Hematopoietic multipotent progenitor cell (in vitro differentiated cells): ENCODE results near the gene DAP. TPM values are rescaled to one million over a fixed set of nuclear protein-coding genes. Genes with fewer than 3 reads are reported as not detected.
"Not testable (repeated sequence)": the region's sequence is repeated elsewhere in the genome, so short reads cannot be mapped to it uniquely, and the experiment has no call there.

Experiments used
- DNase-seq, 3 donors: peaks; one replicate each; pipeline ENCODE4 v3.0.0-alpha.2; 2011 to 2015; ENCODE audit warnings: low read depth in 2 of 3, low spot score in 2 of 3
- total RNA-seq: library from RNA; depleted of rRNA; stranded (reverse); fragments of >200 nt; gene quantifications from one replicate; pipeline ENCODE4 v1.2.3, GENCODE V29; 2012

The DAP gene
- total RNA-seq, 1 donor = 23.4 TPM

DNA sequence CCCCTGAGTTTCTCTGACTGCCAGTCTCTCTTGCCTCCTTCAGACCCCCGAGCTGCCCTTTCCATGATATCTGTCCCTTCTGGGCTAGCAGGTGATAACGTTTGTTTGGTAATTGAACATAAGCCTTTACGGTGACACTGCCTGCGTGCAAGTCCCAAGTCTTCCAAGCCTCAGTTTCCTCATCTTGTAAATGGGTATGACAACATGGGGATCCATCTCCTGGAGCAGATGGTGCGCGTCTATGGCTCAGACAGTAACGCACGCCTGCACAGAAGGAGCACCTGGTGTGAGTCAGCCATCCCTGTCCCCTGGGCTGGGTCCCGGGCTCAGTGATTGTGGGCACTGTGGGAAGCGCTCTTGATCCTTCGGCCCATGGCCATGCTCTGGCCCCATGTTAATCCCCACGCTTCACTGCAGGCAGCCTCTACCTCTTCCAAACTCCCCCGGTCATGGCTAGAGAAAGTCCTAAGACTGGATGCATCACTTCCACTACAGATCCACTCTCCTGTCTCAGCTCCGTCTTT lies 85.8 kb downstream of the DAP start:
- no peak for DNase-seq

DNA sequence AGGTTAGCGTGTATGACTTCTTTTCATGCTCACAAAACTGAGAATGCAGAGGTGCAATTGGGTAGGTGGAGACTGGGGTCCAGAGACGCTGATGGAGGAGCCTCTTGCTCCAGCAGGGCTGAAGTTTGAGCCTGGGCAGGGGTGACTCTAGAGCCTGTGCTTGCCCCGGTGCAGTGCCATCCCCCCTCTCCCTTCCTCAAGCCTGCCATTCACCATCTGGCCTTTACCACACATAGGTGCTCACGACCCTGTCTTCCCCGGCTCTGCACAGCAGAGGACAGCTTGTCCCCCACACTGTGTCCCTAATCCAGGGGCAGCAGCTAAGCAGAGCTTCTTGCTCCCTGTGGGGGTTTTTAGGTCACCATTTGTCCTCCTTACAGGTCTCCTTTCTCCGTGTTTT lies 86.5 kb downstream of the DAP start:
- DNase-seq = no peak

DNA sequence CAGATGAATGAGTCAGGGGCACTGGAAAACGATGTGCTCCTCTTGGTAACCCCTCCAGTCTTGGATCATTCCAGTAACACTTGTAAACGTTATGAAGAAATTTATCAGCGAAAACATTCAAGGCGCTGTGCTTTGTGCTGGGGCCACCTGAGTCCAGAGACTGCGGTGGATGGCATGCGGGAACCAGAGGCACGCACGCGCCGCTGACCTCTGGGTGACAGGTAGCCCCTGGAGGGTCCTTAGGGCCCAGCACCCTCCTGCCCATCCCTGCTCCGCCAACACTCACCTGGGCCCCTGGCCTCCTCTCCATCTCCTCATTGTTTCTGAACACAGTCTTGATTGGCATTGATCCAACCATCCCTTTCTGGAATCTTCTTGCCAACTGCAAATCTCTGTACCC lies 86.9 kb downstream of the DAP start:
- DNase-seq = no peak

DNA sequence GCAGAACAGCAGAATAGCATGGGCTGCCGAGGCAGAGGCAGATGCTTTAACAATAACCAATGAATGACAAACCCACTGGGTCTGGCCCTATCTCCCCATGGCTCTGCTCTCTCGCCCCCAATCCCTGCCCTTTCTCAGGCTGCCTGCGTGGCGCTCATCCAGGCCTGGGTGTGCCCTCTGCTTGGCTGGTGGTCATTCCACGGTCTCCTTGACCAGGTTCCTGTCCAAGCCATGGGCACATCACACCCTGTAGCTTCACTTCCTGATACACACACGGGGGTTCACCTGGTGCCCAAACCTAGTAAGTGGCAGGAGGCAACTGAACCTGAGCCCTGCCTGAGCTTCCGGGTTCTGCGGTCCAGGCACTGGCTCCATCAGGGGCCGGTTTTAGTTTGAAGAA lies 87.6 kb downstream of the DAP start:
- no peak for DNase-seq

DNA sequence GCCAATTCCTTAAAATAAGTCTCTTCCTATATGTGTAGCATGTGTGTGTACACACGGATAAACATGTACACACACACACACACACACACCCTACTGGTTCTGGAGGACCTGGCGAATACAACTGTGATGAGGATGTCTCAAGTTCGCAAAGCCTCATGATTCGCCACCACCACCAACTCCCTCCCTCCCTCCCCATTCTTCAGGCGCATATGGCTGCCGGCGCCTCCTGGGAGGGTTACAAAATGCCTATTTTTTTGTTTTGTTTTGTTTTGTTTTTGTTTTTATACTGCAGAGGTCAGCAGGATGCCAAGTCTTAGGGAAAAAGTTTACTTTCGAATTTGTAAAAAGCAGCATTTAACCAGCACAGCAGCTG lies 88.0 kb downstream of the DAP start:
- no peak for DNase-seq

DNA sequence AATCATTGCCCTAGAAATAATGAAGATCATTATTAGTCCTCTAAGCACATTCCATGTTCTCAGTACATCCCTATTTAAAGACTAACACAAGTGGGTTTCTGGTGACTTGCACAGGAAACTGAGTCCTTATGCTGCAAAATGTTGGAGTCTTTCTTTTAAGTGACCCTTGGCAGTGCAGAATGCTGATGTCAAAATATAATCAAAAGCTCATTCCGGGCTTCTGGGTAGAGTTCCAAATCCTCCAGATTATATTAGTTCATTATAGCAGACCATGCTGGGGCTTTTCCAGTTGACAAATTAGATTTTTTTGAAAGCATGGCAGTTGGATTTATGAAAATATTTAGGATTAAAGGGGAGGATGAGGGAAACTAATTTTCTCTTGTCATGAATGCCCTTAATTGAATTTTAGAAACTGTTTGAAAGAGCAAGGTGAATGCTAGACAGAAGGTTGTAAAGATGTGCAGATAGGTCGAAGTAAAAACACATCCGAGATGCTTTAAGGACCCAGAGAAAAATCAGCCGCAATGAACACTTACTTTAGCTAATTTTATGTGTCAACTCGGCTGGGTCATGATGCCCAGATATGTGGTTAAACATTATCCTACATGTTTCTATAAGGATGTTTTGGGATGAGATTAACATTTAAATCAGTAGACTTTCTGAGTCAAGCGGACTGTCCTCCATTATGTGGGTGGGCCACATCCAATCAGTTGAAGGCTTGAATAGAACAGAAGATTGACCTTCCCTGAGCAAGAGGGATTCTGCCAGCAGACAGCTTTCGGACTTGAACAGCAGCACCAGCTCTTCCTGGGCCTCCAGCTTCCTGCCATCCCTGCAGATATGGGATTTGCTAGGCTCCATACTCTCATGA lies 88.7 kb downstream of the DAP start:
- DNase-seq = no peak

DNA sequence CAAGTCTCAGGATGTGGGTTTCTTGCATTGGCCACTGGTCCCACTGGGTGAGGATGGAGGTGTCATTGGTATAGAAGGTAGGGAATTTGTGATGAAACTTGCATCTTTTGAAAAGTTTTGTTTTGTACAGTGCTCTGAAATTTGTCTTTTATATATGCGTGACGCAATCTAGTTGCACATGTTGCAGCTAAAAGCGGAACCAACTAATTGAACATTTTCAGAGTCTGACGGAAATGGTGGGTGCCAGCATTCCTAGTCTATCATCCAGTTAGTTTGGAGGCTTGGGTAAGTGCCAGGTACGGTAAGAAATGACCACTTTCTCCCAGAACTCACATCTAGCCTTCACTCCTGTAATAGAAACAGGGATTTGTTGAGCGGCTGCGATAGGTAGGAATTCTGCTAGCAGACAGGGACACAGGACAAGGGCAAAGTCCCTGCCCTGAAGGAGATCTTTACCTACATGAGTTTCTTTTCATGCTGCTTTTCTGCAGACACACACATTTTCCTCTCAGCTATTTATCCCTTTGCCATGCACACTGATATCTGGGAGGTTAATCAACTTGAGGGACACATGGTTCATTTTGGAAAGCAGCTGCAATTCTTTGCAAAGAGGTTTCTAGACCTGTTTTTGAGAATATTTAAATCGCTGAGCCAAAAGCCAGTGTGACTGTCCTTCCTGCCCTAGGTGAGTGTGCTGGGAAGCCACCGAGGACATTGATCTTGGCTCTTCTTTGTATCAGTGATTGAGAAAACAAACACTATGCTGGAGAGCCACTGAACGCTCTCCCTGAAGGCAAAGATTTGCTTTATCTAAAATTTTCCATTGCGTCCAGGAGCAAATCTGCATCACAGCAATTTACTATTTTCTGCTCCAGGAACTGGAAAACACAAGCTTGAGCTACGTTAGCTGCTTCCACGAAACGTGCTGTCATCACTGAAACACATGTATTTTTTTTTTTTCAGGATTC lies 89.7 kb downstream of the DAP start:
- no peak for DNase-seq

DNA sequence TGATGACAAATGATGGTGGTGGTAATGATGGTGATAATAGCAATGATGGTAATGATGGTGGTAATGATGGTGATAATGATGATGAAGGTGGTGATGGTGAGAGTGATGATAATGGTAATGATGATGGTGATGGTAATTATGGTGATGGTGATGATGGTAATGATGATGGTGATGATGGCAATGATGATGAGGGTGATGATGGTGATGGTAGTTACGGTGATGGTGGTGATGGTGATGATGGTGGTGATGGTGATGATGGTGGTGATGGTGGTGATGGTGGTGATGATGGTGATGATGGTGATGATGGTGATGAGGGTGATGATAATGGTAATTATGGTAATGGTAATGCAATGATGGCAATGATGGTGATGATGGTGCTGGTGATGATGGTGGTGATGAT lies 91.1 kb downstream of the DAP start:
- no peak for DNase-seq

DNA sequence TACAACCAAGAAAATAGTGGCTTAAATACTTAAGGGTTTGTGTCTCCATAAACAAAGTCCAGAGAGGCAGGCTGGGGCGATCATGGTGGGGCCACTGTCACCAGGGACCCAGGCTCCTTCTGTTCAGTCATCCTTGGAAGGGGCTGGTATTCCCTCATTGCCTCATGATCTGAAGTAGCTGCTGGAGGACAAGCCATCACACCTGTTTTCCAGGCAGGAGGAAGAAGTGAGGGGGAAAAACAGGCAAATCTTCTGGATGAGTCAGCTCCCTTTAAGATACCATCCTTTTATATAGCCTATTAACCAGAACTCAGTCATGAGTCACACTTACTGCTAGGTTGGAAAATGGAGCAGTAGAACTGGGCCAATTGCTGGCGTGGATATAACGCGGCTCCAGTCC lies 92.3 kb downstream of the DAP start:
- DNase-seq = no peak

DNA sequence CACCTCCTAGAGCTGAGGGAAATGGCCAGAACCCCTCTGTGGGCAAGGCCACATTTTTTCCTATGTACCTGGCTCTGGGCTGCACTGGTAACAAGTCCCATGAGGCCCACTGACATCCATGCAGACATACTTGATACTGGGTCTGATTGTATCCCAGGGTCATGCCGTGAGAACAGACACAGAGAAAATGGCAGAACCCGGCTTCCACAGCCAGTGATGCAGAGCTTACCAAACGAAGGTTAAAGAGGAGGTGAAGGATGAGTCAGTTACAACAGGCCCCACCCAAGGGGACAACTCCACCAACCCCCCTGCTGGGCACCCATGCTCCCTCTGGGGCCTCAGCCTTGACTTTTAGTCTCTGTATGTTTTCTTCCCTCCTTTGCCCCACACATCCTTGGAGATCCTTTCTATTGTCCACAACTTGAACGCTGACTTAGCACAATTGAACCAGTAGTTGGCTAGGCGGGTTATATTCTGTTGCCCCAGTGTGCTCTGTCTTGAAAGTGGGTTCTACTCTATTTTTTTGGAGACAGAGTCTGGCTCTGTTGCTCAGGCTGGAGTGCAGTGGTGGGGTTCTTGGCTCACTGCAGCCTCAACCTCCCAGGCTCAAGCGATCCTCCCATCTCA lies 93.5 kb downstream of the DAP start:
- no peak for DNase-seq

DNA sequence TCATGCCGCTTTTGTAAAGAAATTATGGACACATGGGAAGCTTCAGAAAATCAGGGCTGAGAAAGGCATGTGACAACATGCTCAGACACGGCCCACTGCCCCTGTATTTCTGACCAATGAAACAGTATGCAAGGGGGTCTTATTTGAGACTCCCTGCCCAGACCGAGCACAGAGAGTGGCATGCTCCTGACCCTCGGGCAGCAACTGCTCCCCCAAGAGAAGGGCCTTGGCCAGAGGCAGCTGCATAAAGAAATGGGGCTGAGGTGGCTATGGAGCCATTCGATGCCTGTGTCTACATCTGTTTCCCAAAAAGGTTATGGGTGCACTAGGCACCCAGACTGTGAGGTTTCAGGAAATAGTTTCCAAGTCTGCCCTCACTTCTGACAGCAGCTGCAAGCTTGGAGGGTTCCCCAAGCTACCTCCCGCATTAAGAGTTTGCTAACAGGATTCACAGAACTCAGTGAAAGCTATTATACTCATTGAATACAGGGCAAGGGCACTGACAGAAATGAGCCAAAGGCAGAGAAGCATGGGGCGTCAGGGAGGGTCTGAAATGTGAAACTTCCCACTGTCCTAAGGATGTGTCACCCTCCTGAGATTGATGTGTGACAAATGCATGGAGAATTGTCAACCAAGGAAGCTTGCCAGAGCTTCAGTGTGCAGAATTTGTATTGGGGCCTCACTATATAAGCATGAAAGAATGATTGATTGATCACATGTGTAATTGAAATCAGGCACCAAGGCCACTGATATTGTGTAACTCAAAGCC lies 94.3 kb downstream of the DAP start:
- no peak for DNase-seq

DNA sequence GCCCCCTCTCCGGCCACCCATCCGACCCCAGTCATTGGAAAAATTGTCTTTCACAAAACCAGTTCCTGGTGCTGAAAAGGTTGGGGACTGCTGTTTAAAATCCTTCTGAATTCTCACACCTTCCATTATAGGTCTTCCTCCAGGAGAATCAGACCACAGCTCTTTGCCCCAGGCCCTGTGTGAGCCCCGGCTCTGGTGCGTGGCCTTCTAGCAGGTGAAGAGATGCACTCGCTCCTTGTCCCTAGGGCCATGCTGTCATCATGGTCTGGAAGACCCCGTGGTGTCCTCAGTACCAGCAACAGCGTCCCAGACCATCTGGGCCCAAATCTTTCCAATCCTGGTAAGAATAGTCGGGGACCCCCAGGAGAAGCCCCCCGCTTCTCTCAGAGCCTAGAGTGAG lies 95.2 kb downstream of the DAP start:
- no peak for DNase-seq

DNA sequence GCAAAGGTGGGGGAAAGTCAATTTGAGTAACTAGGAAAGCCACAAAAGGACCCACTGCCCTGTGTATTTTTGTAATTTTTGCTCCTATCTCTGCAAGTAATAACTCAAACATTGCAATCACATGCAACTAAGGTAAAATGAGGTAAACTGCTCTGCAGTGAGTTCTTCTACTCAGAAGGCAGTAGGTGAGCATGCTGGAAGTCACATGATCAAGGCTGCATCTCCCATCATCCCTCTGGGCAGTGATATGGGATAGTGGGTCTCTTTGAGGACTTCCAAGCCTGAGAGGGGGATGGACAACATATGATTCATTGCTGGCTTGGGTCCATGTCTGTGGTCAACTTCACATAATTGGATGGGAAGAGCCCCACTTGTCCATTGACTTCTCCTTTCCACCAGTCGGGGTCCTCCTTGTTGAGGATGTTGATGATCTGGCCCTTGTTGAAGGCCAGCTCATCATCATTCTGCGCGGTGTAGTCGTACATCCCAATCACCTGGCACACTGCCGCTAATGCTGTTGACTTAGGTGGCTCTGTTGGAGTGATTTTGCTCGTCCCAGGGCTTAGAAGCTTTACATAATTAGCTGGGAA lies 96.8 kb downstream of the DAP start:
- DNase-seq = not testable (repeated sequence)

DNA sequence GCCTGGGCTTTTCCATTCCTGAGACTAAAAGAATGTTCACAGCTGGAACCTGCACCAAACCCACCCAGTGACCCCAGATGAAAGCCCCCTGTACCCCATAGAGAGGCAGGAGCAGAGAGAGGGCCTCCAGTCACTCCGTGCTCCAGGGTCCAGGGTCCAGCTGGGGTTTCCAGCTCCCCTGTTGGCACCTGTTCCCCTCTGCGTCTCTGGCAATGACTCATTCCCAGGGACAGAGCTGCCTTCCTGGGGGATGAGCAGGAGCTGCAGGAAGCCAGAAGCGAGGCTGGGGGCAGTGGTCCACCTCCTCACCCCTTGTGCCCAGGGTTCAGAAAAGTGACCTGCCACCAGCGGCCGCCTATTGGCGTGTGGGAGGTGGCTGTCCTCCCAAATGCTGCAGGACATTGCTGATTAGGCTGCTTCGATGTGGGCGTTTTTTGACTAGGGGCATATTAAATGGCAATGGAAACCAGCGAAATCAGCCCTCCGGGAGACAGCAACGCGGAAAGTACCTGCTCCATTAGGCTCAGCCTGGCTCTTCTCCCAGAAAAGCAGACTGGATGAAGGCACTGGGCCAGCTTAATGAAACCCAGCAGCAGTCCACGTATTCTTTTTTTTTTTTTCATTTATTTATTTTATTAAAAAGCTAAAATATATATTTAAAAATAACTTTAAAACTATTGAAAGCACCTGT lies 97.4 kb downstream of the DAP start:
- DNase-seq = no peak

DNA sequence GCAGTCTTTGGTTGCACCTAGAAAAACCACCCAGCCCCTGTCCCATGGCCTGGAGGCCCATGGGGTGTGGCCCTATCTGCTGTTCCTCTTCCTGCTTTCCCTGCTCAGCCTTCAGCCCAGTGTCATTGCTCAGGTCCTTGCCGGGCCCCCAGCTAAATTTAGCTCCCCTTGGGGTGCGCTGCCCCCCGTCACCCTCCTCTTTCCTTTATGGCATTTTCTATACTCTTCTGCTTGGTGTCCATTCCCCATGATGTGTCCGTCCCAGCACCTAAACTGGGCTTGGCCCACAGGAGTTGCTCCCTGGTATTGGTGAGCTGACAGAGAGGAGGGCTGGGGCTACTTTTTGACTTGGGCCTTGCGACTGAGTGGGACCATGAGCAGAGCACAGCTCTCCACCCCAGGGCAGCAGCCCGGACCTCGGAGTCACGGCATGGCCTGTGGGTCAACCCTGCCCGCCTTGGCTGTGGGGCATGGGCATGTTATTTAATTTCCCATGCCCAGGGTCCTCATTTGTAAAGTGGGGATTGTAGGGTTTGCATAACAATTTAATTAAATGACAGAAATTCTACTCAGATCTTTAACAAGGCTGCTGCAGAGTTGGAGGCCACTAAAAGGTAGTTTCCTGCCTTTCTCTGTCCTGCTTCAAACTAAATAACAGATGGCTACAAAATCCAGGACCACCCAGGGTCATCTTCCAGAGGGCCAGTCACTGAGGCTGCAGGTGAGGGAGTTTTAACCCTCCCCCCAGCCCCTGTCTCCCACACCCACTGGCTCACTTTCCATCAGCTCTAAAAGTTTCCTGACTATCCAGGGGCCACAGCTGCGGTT lies 98.2 kb downstream of the DAP start:
- no peak for DNase-seq

DNA sequence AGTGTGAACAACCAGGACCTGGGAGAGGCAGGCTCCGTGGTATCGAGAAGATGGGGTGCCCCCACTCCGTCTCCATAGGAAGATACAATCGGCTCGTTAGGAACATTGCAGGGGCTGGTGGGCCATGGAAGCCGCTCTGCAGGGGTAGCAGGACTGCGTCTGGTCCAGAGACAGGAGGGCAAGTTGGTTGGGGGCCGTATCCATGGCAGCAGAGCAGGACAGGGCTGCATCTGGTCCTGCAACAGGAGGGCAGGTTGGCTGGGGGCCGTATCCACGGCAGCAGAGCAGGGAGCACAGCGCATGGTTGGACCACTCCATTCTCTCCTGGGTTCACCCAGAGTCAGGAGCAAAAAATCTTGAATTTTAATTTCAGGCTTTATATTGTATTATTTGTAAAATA lies 99.0 kb downstream of the DAP start:
- DNase-seq = no peak

DNA sequence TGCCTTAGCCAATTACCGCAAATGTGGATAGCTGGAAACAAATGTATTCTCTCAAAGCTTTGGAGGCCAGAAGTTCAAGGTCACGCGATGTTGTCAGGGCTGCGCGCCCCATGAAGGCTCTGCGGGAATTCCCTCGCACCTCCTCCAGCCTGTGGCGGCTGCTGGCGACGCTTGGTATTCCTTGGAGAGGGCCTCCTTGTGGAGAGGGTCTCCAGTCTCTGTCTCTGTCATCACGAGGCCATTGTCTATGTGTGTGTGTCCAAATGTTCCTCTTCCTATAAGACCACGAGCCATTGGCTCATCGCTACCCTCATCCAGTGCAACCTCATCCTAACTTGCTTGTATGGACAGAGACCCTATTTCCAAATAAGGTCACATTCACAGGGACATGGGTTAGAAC lies 99.6 kb downstream of the DAP start:
- no peak for DNase-seq

DNA sequence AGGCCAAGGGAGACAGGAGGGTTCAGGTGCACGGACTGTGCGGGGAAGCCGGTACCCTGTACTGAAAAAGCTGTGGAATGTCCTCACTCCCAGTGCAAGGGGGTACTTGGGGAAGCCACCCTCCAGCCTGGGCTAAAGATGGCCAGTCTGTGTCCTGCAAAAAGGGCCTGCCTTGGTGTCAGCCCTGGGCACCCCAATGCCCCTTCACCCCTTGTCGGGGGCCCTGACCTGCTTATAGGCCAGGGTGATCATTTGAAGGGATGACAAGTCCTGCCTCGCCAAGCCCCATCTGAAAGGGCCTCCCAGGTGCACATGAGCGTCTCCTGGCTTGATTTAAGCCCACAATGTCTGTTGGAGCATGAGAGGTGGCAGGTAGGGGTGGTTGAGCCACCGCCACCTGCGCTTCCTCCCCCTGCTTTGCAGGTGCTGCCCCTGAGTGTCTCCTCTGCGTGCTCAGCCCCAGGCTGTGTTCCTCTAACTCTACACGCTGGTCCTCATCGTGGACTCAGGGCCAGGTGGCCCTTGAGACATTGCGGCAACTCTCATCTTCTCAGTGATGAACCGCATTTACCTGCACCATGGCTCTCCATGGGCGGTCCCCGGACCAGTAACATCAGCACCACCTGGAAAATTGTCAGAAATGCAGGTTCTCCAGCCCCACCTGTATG lies 100.2 kb downstream of the DAP start:
- DNase-seq = no peak
